GM18520 (cell line): ENCODE measurements around the gene METTL21A.
A peak's percentile ranks its signal among the peaks of the same experiment; 100 is the strongest.
"Not testable (repeated sequence)": the region's sequence is repeated elsewhere in the genome, so short reads cannot be mapped to it uniquely, and the experiment has no call there.

ENCODE experiments used
- ATAC-seq: cut with Tn5 transposase; IDR thresholded peaks from one replicate; pipeline ENCODE4 v1.9.1; 2021; ENCODE audit not compliant: unreplicated experiment

The METTL21A gene

GRCh38 chr2:207625014-207625907, at the start of gene METTL21A:
TSS of gene METTL21A (minus strand) at chr2:207625394. CDS start at chr2:207624375, 1,019 bp downstream.
- ATAC-seq: peak; percentile 59

- no peak for ATAC-seq
These were observed 49.6 kb upstream of the METTL21A start for GRCh38 chr2:207674826-207675225.

GRCh38 chr2:207674266-207674774, 49.1 kb upstream of the METTL21A start:
- ATAC-seq: no peak

DNA sequence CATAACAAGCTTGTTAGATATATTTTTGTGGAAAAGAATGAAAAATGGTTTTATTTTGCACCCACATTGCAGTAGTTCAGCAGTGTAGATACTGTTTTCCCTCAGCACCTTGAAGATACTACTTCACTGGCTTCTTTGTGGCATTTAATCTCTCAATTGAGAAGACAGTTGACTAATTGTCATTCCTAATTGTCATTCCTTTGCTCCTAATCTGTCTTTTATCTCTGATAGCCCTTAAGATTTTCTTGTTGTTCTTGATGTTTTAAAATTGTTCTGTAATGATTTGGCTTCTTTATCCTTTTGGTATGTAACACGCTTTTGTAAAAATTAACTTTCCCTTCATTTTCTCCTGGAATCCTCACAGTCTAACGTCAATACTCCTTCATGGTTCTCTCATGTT, 48.2 kb upstream of the METTL21A start:
- no peak for ATAC-seq

DNA sequence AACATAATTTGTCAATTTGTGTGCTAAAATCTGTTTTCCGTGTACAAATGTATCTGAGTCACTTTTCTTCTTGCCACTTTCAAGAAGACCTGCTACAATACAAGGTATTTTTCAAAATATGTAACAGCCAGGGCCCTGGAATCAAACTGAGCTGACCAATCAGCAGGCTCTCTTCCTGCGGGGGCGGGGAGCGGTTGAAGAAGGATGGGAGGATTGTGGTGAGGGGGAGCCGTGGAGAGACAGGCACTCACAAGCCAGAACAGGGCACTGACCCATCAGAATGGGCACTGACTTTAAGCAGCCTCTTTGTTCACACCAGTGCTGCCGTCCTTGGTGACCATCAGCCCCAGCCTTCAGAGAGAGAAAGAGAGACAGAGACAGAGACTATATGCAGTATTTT, 45.7 kb upstream of the METTL21A start:
- no peak for ATAC-seq

GRCh38 chr2:207663870-207664545, 38.8 kb upstream of the METTL21A start:
- ATAC-seq: no peak

DNA sequence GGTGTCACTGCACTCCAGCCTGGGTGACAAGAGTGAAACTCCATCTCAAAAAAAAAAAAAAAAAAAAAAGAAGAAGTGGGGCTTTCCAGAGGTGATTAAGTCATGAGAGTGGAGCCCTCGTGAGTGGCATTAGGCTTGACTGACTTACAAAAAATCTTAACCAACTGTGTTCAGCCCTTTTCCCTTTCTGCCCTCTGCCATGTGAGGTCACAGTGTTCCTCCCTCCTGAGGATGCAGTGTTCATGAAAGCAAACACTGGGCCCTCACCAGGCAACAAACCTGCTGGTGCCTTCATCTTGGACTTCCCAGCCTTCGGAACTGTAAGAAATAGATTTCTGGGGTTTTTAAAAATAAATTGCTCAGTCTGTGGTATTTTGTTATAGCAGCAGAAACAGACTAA, 37.0 kb upstream of the METTL21A start:
- ATAC-seq: peak; percentile 98

DNA sequence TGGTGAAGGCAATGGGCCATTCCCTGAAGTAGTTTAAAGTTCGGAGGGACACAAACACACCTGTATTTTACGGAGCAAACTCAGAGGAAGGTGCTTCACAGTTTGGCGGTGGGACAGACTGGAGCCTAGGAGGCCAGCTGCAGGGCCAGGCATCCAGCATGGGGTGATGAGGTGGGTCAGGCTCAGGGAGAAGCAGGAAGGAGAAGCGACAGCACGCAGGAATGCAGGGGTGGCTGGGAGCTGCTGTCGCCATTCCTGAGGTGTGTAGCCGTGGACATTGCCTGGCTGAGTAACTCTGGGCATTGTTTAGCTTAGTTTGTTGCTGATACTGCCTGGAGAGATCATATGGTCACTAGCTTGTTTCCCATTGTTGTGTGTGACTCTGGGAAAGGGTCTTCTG, 35.8 kb upstream of the METTL21A start:
- no peak for ATAC-seq

GRCh38 chr2:207658156-207658555, 33.0 kb upstream of the METTL21A start:
- no peak for ATAC-seq

GRCh38 chr2:207655000-207655399, 29.8 kb upstream of the METTL21A start:
- no peak for ATAC-seq

- ATAC-seq: not testable (repeated sequence)
These were observed 21.4 kb upstream of the METTL21A start for GRCh38 chr2:207646582-207646981.

- no peak for ATAC-seq
These were observed 18.7 kb upstream of the METTL21A start for GRCh38 chr2:207643892-207644291.

- ATAC-seq: no peak
These were observed 15.5 kb upstream of the METTL21A start for GRCh38 chr2:207640661-207641060.

- no peak for ATAC-seq
These were observed 15.0 kb upstream of the METTL21A start for GRCh38 chr2:207640160-207640559.

GRCh38 chr2:207639288-207639687, 14.1 kb upstream of the METTL21A start:
- not testable (repeated sequence) for ATAC-seq

GRCh38 chr2:207635468-207636200, 10.4 kb upstream of the METTL21A start:
- ATAC-seq: no peak

- no peak for ATAC-seq
These were observed 8.5 kb upstream of the METTL21A start for GRCh38 chr2:207633686-207634085.

DNA sequence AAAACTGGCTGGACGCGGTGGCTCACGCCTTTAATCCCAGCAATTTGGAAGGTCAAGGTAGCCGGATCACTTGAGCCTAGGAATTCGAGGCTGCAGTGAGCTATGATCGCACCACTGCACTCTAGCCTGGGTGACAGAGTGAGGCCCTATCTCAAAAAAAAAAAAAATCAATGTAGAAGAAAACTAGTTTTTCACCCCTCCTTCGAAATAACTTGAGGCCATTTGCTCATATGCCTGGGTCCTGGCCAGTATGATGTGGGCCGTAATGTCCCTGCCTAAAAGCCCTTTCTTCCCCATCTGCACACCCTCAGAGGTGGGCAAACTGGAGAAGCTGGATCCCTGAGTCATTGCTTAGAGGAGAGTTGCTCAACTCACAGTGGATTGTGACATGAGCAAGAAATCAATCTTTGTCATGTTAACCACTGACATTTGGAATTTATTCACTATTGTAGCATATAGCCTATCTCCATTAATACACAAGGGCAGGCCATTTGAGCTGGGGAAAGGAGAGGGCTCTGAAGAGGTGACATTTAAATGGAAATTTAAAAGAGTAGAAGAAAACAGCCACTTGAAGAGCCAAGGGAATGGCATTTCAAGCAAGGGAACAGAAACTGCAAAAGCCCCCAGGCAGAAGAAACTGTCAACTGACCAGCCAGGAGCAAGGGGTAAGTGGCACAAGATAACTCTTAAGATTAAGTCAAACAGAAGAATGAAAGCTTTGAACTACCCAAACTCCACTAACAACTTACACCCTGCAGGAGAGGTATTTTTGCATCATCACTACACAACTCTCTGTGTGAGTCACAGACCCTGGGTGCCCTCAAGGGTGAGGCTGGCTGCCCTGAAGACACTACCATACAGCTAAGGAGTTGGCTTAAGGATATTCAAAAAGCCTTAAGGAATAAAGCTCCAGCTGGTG, 7.6 kb upstream of the METTL21A start:
- no peak for ATAC-seq

DNA sequence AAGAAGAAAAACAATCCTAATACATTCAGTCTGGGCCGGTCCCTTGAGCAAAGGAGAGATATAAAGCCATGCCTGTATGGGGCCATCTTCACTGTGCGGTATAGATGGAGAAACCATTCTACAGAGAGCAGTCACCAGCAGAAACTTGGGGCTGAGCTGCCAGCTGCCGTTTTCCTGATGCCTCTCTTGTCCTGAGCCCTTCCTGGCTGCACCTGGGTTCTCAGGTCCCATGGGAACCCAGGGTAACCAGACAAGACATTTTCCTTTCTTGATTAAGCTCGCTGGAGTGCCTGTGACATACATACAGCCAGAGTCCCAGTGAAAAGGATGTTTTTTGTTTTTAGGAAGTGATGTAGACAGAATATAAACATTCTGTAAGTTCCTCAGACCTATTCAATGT, 5.3 kb upstream of the METTL21A start:
- ATAC-seq: no peak

DNA sequence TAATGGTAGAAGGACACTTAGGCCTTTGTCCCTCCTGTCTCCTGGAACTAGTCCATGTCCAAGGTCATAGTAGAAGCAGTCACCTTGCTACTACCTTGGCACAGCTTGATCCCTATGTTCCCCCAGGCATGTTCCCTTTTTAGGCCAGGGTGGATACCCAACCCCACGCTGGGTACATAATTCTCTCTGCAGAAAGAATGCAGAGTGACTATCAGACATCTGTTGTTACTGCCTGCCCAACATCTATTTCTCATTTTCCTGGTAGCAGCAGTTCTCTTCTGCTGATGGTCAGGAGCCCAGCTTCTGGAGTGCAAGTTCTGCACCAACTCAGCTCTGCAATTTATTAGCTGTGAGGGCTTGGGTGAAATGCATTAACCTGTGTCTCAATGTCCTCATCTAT, 4.4 kb upstream of the METTL21A start:
- ATAC-seq: no peak
